ENCODE data around the gene GALNTL6.

The GALNTL6 gene

GRCh38 chr4:172207886-172208285 lies 394.7 kb downstream of the GALNTL6 start:
- H3K4me3 Mint-ChIP-seq, result no peak overlapping the region
- no peaks in the 10 kb centered on the region for H3K27me3 Mint-ChIP-seq (ENCODE audit: low read depth)
- no peaks in the 10 kb centered on the region for H3K4me1 Mint-ChIP-seq (ENCODE audit: low read depth)
- H3K9me3 Mint-ChIP-seq, result no peaks in the 10 kb centered on the region
- H3K36me3 Mint-ChIP-seq (ENCODE audit: low read depth), result no peaks in the 10 kb centered on the region
- no peak overlapping the region for H3K27ac Mint-ChIP-seq

- Mint-ChIP-seq H3K27me3 (ENCODE audit: low read depth) (no peaks in the 10 kb centered on the region), H3K27ac (no peak overlapping the region), H3K9me3 (no peaks in the 10 kb centered on the region), H3K4me3 (no peak overlapping the region), H3K4me1 (ENCODE audit: low read depth) (no peaks in the 10 kb centered on the region), H3K36me3 (ENCODE audit: low read depth) (no peaks in the 10 kb centered on the region)
These were observed 407.5 kb downstream of the GALNTL6 start for GRCh38 chr4:172220679-172221078.

GRCh38 chr4:172225457-172225856 lies 412.3 kb downstream of the GALNTL6 start:
- Mint-ChIP-seq H3K27ac (no peak overlapping the region), H3K4me1 (ENCODE audit: low read depth) (no peaks in the 10 kb centered on the region), H3K9me3 (no peaks in the 10 kb centered on the region), H3K4me3 (no peak overlapping the region), H3K27me3 (ENCODE audit: low read depth) (no peaks in the 10 kb centered on the region), H3K36me3 (ENCODE audit: low read depth) (no peaks in the 10 kb centered on the region)

GRCh38 chr4:172232966-172233365 lies 419.8 kb downstream of the GALNTL6 start:
- no peaks in the 10 kb centered on the region for H3K9me3 Mint-ChIP-seq
- no peaks in the 10 kb centered on the region for H3K36me3 Mint-ChIP-seq (ENCODE audit: low read depth)
- no peak overlapping the region for H3K4me3 Mint-ChIP-seq
- no peaks in the 10 kb centered on the region for H3K27me3 Mint-ChIP-seq (ENCODE audit: low read depth)
- H3K27ac Mint-ChIP-seq, result no peak overlapping the region
- no peaks in the 10 kb centered on the region for H3K4me1 Mint-ChIP-seq (ENCODE audit: low read depth)

- Mint-ChIP-seq H3K36me3 (ENCODE audit: low read depth) (no peaks in the 10 kb centered on the region), H3K4me3 (no peak overlapping the region), H3K4me1 (ENCODE audit: low read depth) (no peaks in the 10 kb centered on the region), H3K27me3 (ENCODE audit: low read depth) (no peaks in the 10 kb centered on the region), H3K9me3 (peaks cover 1% of the 10 kb centered on the region), H3K27ac (no peak overlapping the region)
These were observed 430.3 kb downstream of the GALNTL6 start for GRCh38 chr4:172243551-172243950.

- H3K27me3 Mint-ChIP-seq (ENCODE audit: low read depth), result no peaks in the 10 kb centered on the region
- H3K4me3 Mint-ChIP-seq, result no peak overlapping the region
- H3K36me3 Mint-ChIP-seq (ENCODE audit: low read depth), result no peaks in the 10 kb centered on the region
- H3K27ac Mint-ChIP-seq, result no peak overlapping the region
- no peaks in the 10 kb centered on the region for H3K4me1 Mint-ChIP-seq (ENCODE audit: low read depth)
- peaks cover 4% of the 10 kb centered on the region for H3K9me3 Mint-ChIP-seq
These were observed 432.3 kb downstream of the GALNTL6 start for GRCh38 chr4:172245516-172245915.

- Mint-ChIP-seq H3K27ac (no peak overlapping the region), H3K36me3 (ENCODE audit: low read depth) (no peaks in the 10 kb centered on the region), H3K4me1 (ENCODE audit: low read depth) (no peaks in the 10 kb centered on the region), H3K4me3 (no peak overlapping the region), H3K9me3 (peaks cover 4% of the 10 kb centered on the region), H3K27me3 (ENCODE audit: low read depth) (no peaks in the 10 kb centered on the region)
These were observed 440.2 kb downstream of the GALNTL6 start for GRCh38 chr4:172253409-172253808.

GRCh38 chr4:172256820-172257219 lies 443.6 kb downstream of the GALNTL6 start:
- no peak overlapping the region for H3K27ac Mint-ChIP-seq

GRCh38 chr4:172270397-172270796 lies 457.2 kb downstream of the GALNTL6 start:
- no peaks in the 10 kb centered on the region for H3K4me1 Mint-ChIP-seq (ENCODE audit: low read depth)
- no peaks in the 10 kb centered on the region for H3K36me3 Mint-ChIP-seq (ENCODE audit: low read depth)
- H3K4me3 Mint-ChIP-seq, result no peak overlapping the region
- H3K9me3 Mint-ChIP-seq, result no peaks in the 10 kb centered on the region
- H3K27me3 Mint-ChIP-seq (ENCODE audit: low read depth), result no peaks in the 10 kb centered on the region
- no peak overlapping the region for H3K27ac Mint-ChIP-seq

More at GRCh38 chr4:172256820-172257219, 443.6 kb downstream of the GALNTL6 start:
- Mint-ChIP-seq H3K27me3 (ENCODE audit: low read depth) (no peaks in the 10 kb centered on the region), H3K4me3 (no peak overlapping the region), H3K9me3 (no peaks in the 10 kb centered on the region), H3K4me1 (ENCODE audit: low read depth) (no peaks in the 10 kb centered on the region), H3K36me3 (ENCODE audit: low read depth) (no peaks in the 10 kb centered on the region)

- Mint-ChIP-seq H3K27me3 (ENCODE audit: low read depth) (no peaks in the 10 kb centered on the region), H3K9me3 (no peaks in the 10 kb centered on the region), H3K4me1 (ENCODE audit: low read depth) (no peaks in the 10 kb centered on the region), H3K27ac (no peak overlapping the region), H3K4me3 (no peak overlapping the region), H3K36me3 (ENCODE audit: low read depth) (no peaks in the 10 kb centered on the region)
These were observed 473.9 kb downstream of the GALNTL6 start for GRCh38 chr4:172287117-172287516.

GRCh38 chr4:172305698-172306097 lies 492.5 kb downstream of the GALNTL6 start:
- no peaks in the 10 kb centered on the region for H3K27me3 Mint-ChIP-seq (ENCODE audit: low read depth)
- no peaks in the 10 kb centered on the region for H3K9me3 Mint-ChIP-seq
- H3K4me1 Mint-ChIP-seq (ENCODE audit: low read depth), result no peaks in the 10 kb centered on the region
- no peak overlapping the region for H3K4me3 Mint-ChIP-seq
- H3K27ac Mint-ChIP-seq, result no peak overlapping the region
- no peaks in the 10 kb centered on the region for H3K36me3 Mint-ChIP-seq (ENCODE audit: low read depth)

- H3K9me3 Mint-ChIP-seq, result no peaks in the 10 kb centered on the region
- H3K4me1 Mint-ChIP-seq (ENCODE audit: low read depth), result no peaks in the 10 kb centered on the region
- no peaks in the 10 kb centered on the region for H3K36me3 Mint-ChIP-seq (ENCODE audit: low read depth)
- H3K27ac Mint-ChIP-seq, result no peak overlapping the region
- H3K27me3 Mint-ChIP-seq (ENCODE audit: low read depth), result no peaks in the 10 kb centered on the region
- H3K4me3 Mint-ChIP-seq, result no peak overlapping the region
These were observed 494.9 kb downstream of the GALNTL6 start for GRCh38 chr4:172308078-172308477.

- Mint-ChIP-seq H3K4me1 (ENCODE audit: low read depth) (no peaks in the 10 kb centered on the region), H3K27me3 (ENCODE audit: low read depth) (no peaks in the 10 kb centered on the region), H3K27ac (no peak overlapping the region), H3K9me3 (no peaks in the 10 kb centered on the region), H3K36me3 (ENCODE audit: low read depth) (no peaks in the 10 kb centered on the region), H3K4me3 (no peak overlapping the region)
These were observed 498.5 kb downstream of the GALNTL6 start for GRCh38 chr4:172311682-172312081.

- Mint-ChIP-seq H3K27me3 (ENCODE audit: low read depth) (no peaks in the 10 kb centered on the region), H3K36me3 (ENCODE audit: low read depth) (no peaks in the 10 kb centered on the region), H3K4me3 (no peak overlapping the region), H3K27ac (no peak overlapping the region), H3K4me1 (ENCODE audit: low read depth) (no peaks in the 10 kb centered on the region), H3K9me3 (peaks cover 8% of the 10 kb centered on the region)
These were observed 510.1 kb downstream of the GALNTL6 start for GRCh38 chr4:172323288-172323687.

GRCh38 chr4:172344308-172344938 lies 531.2 kb downstream of the GALNTL6 start:
- Mint-ChIP-seq H3K27me3 (ENCODE audit: low read depth) (no peaks in the 10 kb centered on the region), H3K36me3 (ENCODE audit: low read depth) (no peaks in the 10 kb centered on the region), H3K4me1 (ENCODE audit: low read depth) (no peaks in the 10 kb centered on the region), H3K27ac (no peak overlapping the region), H3K9me3 (no peaks in the 10 kb centered on the region), H3K4me3 (no peak overlapping the region)

- Mint-ChIP-seq H3K27ac (no peak overlapping the region), H3K4me1 (ENCODE audit: low read depth) (no peaks in the 10 kb centered on the region), H3K36me3 (ENCODE audit: low read depth) (no peaks in the 10 kb centered on the region), H3K4me3 (no peak overlapping the region), H3K9me3 (no peaks in the 10 kb centered on the region), H3K27me3 (ENCODE audit: low read depth) (no peaks in the 10 kb centered on the region)
These were observed 535.2 kb downstream of the GALNTL6 start for GRCh38 chr4:172348426-172348825.
